Liver (tissue), 3 donors: ENCODE results near the gene TOP2A.

Source experiments
- FOXA1 ChIP-seq: IDR thresholded peaks from 2 replicates; pipeline ENCODE4 v1.6.1; 2016; ENCODE audit warnings: antibody characterized with exemption
- HNF4A ChIP-seq, 2 donors: conservative IDR thresholded peaks; 2 replicates each; pipeline ENCODE4 v1.6.1; 2016; ENCODE audit warnings: antibody characterized with exemption in 2 of 2, mild to moderate bottlenecking in 2 of 2
- HNF4G ChIP-seq: IDR thresholded peaks from 2 replicates; pipeline ENCODE4 v1.6.1; 2016; ENCODE audit warnings: antibody characterized with exemption
- JUND ChIP-seq, 2 donors: IDR thresholded peaks; 2 replicates each; pipeline ENCODE4 v1.6.1; 2016; ENCODE audit warnings: antibody characterized with exemption in 2 of 2
- RXRA ChIP-seq, 2 donors: IDR thresholded peaks; 2 replicates each; pipeline ENCODE4 v1.6.1; 2017 to 2018; ENCODE audit warnings: antibody characterized with exemption in 2 of 2, mild to moderate bottlenecking in 1 of 2
- SP1 ChIP-seq: IDR thresholded peaks from 2 replicates; pipeline ENCODE4 v1.6.1; 2018; ENCODE audit warnings: antibody characterized with exemption, mild to moderate bottlenecking
- TAF1 ChIP-seq: conservative IDR thresholded peaks from 2 replicates; pipeline ENCODE4 v1.6.1; 2016; ENCODE audit warnings: antibody characterized with exemption, mild to moderate bottlenecking
- TF ChIP-seq, protein P1 (sequence below): fragments of 150-350 bp; IDR thresholded peaks from 2 replicates; pipeline ENCODE4 v1.5.1; 2017; ENCODE audit warnings: improper control_type of control experiment, low read depth, low read length; ENCODE audit not compliant: missing input control
- TF ChIP-seq, protein P2 (sequence below): IDR thresholded peaks from 2 replicates; pipeline ENCODE4 v1.6.1; 2016; ENCODE audit warnings: antibody characterized with exemption
- TF ChIP-seq, protein P3 (sequence below): IDR thresholded peaks from 2 replicates; pipeline ENCODE4 v1.6.1; 2016; ENCODE audit warnings: antibody characterized with exemption
- TF ChIP-seq, protein P4 (sequence below): IDR thresholded peaks from 2 replicates; pipeline ENCODE4 v1.6.1; 2016; ENCODE audit warnings: antibody characterized with exemption, mild to moderate bottlenecking
- donor health status: healthy.
- donor health status: healthy.

DNA sequence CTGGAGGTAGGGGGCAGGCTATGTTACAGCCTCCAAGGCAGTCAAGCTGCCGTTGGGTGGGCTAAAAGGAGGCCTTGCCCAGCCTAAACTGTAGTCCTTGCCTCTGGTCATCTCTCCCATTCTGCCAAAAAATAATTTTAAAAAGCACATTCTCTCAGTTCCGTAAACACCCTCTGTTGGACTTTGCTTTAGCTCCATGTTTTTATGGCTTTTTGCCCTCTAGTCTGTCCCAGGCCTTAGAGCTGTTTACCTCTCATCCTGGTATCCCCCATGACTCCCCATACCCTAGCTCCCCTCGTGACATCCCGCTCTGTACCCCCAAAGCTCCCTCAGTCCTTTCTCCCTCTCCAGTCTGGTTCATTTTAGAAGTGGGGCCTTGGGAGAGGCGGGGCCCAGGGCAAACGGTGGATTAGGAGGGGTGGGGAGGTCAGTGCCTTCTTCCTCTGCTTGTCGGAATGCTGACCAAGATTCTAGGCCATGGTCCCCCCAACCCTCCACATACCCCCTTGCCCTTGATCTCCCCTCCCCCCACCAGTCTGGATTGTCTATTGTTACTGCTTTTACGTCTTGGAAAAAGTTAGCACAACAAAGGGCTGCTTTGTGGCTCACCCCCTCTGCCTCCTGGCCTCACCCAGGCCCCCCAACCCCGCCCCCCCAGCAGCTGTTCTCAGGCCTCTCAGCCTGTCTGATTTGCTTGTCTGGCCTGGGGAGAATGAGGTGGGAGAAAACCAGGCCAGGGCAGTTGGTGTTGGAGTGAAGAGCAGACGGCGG lies 71.5 kb downstream of the TOP2A start:
- TF ChIP-seq TAF1 (no peak), JUND (IDR thresholded peaks at IDR 0.05) (no peak), FOXA1 (no peak), RXRA (IDR thresholded peaks at IDR 0.05) (peak in 1 of 2 donors; percentile 2), HNF4G (peak; percentile 64), HNF4A (conservative IDR thresholded peaks at IDR 0.05) (peak; percentile 62 to 90), SP1 (no peak)
- TF ChIP-seq, protein P1, sequence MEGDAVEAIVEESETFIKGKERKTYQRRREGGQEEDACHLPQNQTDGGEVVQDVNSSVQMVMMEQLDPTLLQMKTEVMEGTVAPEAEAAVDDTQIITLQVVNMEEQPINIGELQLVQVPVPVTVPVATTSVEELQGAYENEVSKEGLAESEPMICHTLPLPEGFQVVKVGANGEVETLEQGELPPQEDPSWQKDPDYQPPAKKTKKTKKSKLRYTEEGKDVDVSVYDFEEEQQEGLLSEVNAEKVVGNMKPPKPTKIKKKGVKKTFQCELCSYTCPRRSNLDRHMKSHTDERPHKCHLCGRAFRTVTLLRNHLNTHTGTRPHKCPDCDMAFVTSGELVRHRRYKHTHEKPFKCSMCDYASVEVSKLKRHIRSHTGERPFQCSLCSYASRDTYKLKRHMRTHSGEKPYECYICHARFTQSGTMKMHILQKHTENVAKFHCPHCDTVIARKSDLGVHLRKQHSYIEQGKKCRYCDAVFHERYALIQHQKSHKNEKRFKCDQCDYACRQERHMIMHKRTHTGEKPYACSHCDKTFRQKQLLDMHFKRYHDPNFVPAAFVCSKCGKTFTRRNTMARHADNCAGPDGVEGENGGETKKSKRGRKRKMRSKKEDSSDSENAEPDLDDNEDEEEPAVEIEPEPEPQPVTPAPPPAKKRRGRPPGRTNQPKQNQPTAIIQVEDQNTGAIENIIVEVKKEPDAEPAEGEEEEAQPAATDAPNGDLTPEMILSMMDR = no peak
- TF ChIP-seq, protein P2, sequence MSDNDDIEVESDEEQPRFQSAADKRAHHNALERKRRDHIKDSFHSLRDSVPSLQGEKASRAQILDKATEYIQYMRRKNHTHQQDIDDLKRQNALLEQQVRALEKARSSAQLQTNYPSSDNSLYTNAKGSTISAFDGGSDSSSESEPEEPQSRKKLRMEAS = no peak
- TF ChIP-seq, protein P3, sequence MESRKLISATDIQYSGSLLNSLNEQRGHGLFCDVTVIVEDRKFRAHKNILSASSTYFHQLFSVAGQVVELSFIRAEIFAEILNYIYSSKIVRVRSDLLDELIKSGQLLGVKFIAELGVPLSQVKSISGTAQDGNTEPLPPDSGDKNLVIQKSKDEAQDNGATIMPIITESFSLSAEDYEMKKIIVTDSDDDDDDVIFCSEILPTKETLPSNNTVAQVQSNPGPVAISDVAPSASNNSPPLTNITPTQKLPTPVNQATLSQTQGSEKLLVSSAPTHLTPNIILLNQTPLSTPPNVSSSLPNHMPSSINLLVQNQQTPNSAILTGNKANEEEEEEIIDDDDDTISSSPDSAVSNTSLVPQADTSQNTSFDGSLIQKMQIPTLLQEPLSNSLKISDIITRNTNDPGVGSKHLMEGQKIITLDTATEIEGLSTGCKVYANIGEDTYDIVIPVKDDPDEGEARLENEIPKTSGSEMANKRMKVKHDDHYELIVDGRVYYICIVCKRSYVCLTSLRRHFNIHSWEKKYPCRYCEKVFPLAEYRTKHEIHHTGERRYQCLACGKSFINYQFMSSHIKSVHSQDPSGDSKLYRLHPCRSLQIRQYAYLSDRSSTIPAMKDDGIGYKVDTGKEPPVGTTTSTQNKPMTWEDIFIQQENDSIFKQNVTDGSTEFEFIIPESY = peak; percentile 1
- TF ChIP-seq, protein P4, sequence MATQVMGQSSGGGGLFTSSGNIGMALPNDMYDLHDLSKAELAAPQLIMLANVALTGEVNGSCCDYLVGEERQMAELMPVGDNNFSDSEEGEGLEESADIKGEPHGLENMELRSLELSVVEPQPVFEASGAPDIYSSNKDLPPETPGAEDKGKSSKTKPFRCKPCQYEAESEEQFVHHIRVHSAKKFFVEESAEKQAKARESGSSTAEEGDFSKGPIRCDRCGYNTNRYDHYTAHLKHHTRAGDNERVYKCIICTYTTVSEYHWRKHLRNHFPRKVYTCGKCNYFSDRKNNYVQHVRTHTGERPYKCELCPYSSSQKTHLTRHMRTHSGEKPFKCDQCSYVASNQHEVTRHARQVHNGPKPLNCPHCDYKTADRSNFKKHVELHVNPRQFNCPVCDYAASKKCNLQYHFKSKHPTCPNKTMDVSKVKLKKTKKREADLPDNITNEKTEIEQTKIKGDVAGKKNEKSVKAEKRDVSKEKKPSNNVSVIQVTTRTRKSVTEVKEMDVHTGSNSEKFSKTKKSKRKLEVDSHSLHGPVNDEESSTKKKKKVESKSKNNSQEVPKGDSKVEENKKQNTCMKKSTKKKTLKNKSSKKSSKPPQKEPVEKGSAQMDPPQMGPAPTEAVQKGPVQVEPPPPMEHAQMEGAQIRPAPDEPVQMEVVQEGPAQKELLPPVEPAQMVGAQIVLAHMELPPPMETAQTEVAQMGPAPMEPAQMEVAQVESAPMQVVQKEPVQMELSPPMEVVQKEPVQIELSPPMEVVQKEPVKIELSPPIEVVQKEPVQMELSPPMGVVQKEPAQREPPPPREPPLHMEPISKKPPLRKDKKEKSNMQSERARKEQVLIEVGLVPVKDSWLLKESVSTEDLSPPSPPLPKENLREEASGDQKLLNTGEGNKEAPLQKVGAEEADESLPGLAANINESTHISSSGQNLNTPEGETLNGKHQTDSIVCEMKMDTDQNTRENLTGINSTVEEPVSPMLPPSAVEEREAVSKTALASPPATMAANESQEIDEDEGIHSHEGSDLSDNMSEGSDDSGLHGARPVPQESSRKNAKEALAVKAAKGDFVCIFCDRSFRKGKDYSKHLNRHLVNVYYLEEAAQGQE = no peak
